Measurements from ENCODE around the gene SPSB1.

Gene SPSB1

GRCh38 chr1:9338397-9339246 is 45.9 kb downstream of the SPSB1 start:
- no peak for TF ChIP-seq CTCF (conservative IDR thresholded peaks at IDR 0.05; ENCODE audit: low read depth, low read length)
- Histone ChIP-seq H4K20me1 (ENCODE audit: insufficient read depth) (0 out of 2 replicates have a peak, but pooled peaks cover 4% of the 10 kb centered on the region), H3K27me3 (ENCODE audit: insufficient read depth, low read depth) (no peaks in the 10 kb centered on the region), H3K4me1 (ENCODE audit: low read depth, poor library complexity, severe bottlenecking) (no peaks in the 10 kb centered on the region), H3K27ac (no peak overlapping the region), H3K4me2 (no peak overlapping the region), H3K36me3 (ENCODE audit: insufficient read depth) (no peaks in the 10 kb centered on the region), H3K79me2 (ENCODE audit: insufficient read depth, low read depth) (no peaks in the 10 kb centered on the region; the same call in 1 of the 2 replicates), H3K9ac (no peak overlapping the region), H3K4me3 (IDR thresholded peaks at IDR 0.05; ENCODE audit: insufficient read depth, low read depth, low read length) (no peak overlapping the region), H2AFZ (ENCODE audit: low read depth) (no peak overlapping the region)

- Histone ChIP-seq H2AFZ (ENCODE audit: low read depth) (no peak overlapping the region), H4K20me1 (ENCODE audit: insufficient read depth) (0 out of 2 replicates have a peak, but pooled peaks cover 4% of the 10 kb centered on the region), H3K27ac (no peak overlapping the region), H3K9ac (no peak overlapping the region), H3K4me1 (ENCODE audit: low read depth, poor library complexity, severe bottlenecking) (peaks cover 4% of the 10 kb centered on the region), H3K4me2 (no peak overlapping the region), H3K79me2 (ENCODE audit: insufficient read depth, low read depth) (no peaks in the 10 kb centered on the region; the same call in 1 of the 2 replicates), H3K27me3 (ENCODE audit: insufficient read depth, low read depth) (no peaks in the 10 kb centered on the region), H3K36me3 (ENCODE audit: insufficient read depth) (no peaks in the 10 kb centered on the region), H3K4me3 (IDR thresholded peaks at IDR 0.05; ENCODE audit: insufficient read depth, low read depth, low read length) (no peak overlapping the region)
- no peak for TF ChIP-seq CTCF (conservative IDR thresholded peaks at IDR 0.05; ENCODE audit: low read depth, low read length)
Measured at GRCh38 chr1:9340172-9340854, 47.6 kb downstream of the SPSB1 start.

- TF ChIP-seq CTCF (conservative IDR thresholded peaks at IDR 0.05; ENCODE audit: low read depth, low read length): no peak
- no peaks in the 10 kb centered on the region for H3K36me3 ChIP-seq (ENCODE audit: insufficient read depth)
- H3K27me3 ChIP-seq (ENCODE audit: insufficient read depth, low read depth): no peaks in the 10 kb centered on the region
- H3K27ac ChIP-seq: no peak overlapping the region
- H4K20me1 ChIP-seq (ENCODE audit: insufficient read depth): 0 out of 2 replicates have a peak, but pooled peaks cover 8% of the 10 kb centered on the region
- no peaks in the 10 kb centered on the region; the same call in 1 of the 2 replicates for H3K79me2 ChIP-seq (ENCODE audit: insufficient read depth, low read depth)
- no peak overlapping the region for H3K4me3 ChIP-seq (IDR thresholded peaks at IDR 0.05; ENCODE audit: insufficient read depth, low read depth, low read length)
- H3K4me1 ChIP-seq (ENCODE audit: low read depth, poor library complexity, severe bottlenecking): peaks cover 9% of the 10 kb centered on the region
- H2AFZ ChIP-seq (ENCODE audit: low read depth): no peak overlapping the region
- no peak overlapping the region for H3K9ac ChIP-seq
- no peak overlapping the region for H3K4me2 ChIP-seq
Measured at GRCh38 chr1:9340864-9341263, 48.2 kb downstream of the SPSB1 start.

GRCh38 chr1:9341301-9341845 is 48.7 kb downstream of the SPSB1 start:
- H3K4me2 ChIP-seq: no peak overlapping the region
- no peaks in the 10 kb centered on the region for H3K27me3 ChIP-seq (ENCODE audit: insufficient read depth, low read depth)

More at GRCh38 chr1:9341301-9341845, 48.7 kb downstream of the SPSB1 start:
- Histone ChIP-seq H3K9ac (no peak overlapping the region), H2AFZ (ENCODE audit: low read depth) (no peak overlapping the region), H3K27ac (no peak overlapping the region), H4K20me1 (ENCODE audit: insufficient read depth) (0 out of 2 replicates have a peak, but pooled peaks cover 8% of the 10 kb centered on the region), H3K79me2 (ENCODE audit: insufficient read depth, low read depth) (no peaks in the 10 kb centered on the region; the same call in 1 of the 2 replicates), H3K4me1 (ENCODE audit: low read depth, poor library complexity, severe bottlenecking) (peaks cover 12% of the 10 kb centered on the region), H3K36me3 (ENCODE audit: insufficient read depth) (no peaks in the 10 kb centered on the region), H3K4me3 (IDR thresholded peaks at IDR 0.05; ENCODE audit: insufficient read depth, low read depth, low read length) (no peak overlapping the region)
- TF ChIP-seq CTCF (conservative IDR thresholded peaks at IDR 0.05; ENCODE audit: low read depth, low read length): no peak

All from KMS-11 (cell line).